Neutrophil (primary cell): Measurements from ENCODE around the gene PCNX1.
A peak's percentile ranks its signal among the peaks of the same experiment; 100 is the strongest.

ENCODE experiments used
- H3K27ac ChIP-seq: fragments of 200-600 bp; sonication (generic); 2 replicates; pipeline ENCODE4 v1.5.1; 2016; ENCODE audit warnings: mild to moderate bottlenecking, moderate library complexity
- H3K27me3 ChIP-seq: fragments of 200-600 bp; sonication (generic); 2 replicates; pipeline ENCODE4 v1.6.0; 2016; ENCODE audit warnings: mild to moderate bottlenecking
- H3K36me3 ChIP-seq: fragments of 200-600 bp; sonication (generic); 2 replicates; pipeline ENCODE4 v1.5.1; 2017
- H3K4me1 ChIP-seq, 2 experiments: fragments of 200-600 bp in 1 of 2; sonication (generic) in 1 of 2; 1 replicate in 1 of 2; 2 replicates in 1 of 2; pipeline versions ENCODE4 v1.5.1 to v1.6.1; 2013 to 2016; ENCODE audit warnings: low read depth in 1 of 2, low read length in 1 of 2, mild to moderate bottlenecking in 1 of 2, moderate library complexity in 1 of 2; ENCODE audit not compliant: control insufficient read depth in 1 of 2, insufficient read depth in 1 of 2
- H3K4me3 ChIP-seq, 2 experiments: fragments of 200-600 bp in 1 of 2; sonication (generic) in 1 of 2; 1 replicate in 1 of 2; 2 replicates in 1 of 2; pipeline ENCODE4 v1.5.1; 2013 to 2016; ENCODE audit warnings: low read depth in 1 of 2, low read length in 1 of 2, mild to moderate bottlenecking in 1 of 2, moderate library complexity in 1 of 2
- H3K9me3 ChIP-seq: fragments of 200-600 bp; sonication (generic); 2 replicates; pipeline ENCODE4 v1.5.1; 2016
- TF ChIP-seq, protein P1 (sequence below): fragments of 200-600 bp; sonication (generic); IDR thresholded peaks from 2 replicates; pipeline ENCODE4 v1.5.1; 2016; ENCODE audit warnings: antibody characterized with exemption

The PCNX1 gene

DNA sequence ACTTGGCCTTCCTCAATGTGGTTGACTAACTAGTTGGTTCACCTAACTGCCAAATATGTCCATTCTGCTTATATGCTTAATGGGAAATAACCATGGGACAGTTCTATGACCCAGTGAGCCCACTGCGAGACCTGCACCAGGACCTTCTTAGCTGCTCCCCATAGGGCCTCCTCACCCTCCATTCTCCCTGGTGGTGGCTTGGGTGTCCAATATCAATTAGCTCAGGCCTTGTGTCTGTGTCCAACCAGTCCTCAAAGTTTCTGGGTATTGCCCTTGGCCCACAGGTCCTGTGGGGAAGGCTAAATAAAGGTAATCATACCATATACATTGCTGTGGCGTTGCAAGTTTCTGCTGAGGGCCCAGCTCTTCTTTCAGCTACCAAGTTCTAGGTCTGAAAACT lies 228.2 kb downstream of the PCNX1 start:
- Histone ChIP-seq H3K4me3 (no peak overlapping the region), H3K9me3 (no peaks in the 10 kb centered on the region), H3K36me3 (no peaks in the 10 kb centered on the region), H3K4me1 (peaks cover 16% of the 10 kb centered on the region in 2 experiments), H3K27me3 (no peaks in the 10 kb centered on the region), H3K27ac (no peak overlapping the region)
- TF ChIP-seq, protein P1, sequence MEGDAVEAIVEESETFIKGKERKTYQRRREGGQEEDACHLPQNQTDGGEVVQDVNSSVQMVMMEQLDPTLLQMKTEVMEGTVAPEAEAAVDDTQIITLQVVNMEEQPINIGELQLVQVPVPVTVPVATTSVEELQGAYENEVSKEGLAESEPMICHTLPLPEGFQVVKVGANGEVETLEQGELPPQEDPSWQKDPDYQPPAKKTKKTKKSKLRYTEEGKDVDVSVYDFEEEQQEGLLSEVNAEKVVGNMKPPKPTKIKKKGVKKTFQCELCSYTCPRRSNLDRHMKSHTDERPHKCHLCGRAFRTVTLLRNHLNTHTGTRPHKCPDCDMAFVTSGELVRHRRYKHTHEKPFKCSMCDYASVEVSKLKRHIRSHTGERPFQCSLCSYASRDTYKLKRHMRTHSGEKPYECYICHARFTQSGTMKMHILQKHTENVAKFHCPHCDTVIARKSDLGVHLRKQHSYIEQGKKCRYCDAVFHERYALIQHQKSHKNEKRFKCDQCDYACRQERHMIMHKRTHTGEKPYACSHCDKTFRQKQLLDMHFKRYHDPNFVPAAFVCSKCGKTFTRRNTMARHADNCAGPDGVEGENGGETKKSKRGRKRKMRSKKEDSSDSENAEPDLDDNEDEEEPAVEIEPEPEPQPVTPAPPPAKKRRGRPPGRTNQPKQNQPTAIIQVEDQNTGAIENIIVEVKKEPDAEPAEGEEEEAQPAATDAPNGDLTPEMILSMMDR = no peak

DNA sequence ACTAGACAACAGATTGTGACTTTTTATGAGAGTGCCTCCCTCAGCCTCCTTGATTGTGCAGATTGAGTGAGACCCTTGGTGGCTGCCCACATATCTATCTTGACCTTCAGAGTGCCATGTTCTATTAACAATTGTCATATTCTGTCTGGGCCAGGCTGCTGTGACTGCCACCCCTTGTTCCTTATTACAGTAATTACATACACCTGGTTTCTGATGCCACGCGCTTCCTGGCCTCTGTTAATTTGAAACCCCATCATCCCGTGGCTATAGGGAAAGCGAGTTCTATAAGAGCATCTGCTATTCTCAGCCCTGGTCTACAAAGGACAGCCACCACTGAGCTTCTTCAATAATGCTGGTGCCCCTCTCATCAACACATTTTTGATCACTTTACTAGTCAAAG lies 228.7 kb downstream of the PCNX1 start:
- Histone ChIP-seq H3K4me1 (peaks cover 16% of the 10 kb centered on the region in 2 experiments), H3K4me3 (no peak overlapping the region), H3K36me3 (no peaks in the 10 kb centered on the region), H3K27ac (no peak overlapping the region), H3K27me3 (no peaks in the 10 kb centered on the region), H3K9me3 (no peaks in the 10 kb centered on the region)
- TF ChIP-seq, protein P1 = no peak

DNA sequence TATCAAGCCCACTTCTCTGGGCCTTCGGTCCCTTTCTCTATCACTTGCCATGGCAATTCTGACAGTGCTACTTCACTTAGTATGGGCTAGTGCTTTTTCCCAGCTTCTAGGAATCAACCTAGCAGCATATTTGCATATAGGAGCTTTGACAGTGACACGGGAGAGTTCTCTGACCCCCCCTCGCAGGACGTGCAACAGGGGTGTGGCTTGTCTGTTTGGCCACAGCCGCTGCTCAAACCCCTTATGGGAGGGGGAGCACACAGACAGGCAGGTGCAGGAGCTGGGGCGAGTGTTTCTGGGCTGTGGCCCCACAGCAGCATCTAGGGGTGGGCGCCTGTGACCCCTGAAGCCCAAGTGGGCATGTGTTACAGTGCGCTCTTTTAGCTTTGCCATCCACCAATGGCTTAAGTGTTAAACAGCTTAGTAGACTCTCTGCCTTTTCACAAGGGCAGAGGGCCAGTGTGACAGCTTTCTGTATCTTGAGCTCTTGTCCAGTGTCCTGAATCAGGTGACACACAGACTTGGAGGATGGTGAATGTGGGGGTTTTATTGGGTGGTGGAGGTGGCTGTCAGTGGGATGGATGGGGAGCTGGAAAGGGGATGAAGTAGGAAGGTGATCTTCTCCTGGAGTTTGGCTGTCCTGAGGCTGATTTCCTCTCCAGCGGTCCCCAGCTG lies 229.3 kb downstream of the PCNX1 start:
- Histone ChIP-seq H3K4me3 (no peak overlapping the region), H3K36me3 (no peaks in the 10 kb centered on the region), H3K4me1 (peaks cover 20 to 21% of the 10 kb centered on the region in 2 experiments), H3K27me3 (no peaks in the 10 kb centered on the region), H3K9me3 (no peaks in the 10 kb centered on the region), H3K27ac (no peak overlapping the region)
- TF ChIP-seq, protein P1 = no peak

DNA sequence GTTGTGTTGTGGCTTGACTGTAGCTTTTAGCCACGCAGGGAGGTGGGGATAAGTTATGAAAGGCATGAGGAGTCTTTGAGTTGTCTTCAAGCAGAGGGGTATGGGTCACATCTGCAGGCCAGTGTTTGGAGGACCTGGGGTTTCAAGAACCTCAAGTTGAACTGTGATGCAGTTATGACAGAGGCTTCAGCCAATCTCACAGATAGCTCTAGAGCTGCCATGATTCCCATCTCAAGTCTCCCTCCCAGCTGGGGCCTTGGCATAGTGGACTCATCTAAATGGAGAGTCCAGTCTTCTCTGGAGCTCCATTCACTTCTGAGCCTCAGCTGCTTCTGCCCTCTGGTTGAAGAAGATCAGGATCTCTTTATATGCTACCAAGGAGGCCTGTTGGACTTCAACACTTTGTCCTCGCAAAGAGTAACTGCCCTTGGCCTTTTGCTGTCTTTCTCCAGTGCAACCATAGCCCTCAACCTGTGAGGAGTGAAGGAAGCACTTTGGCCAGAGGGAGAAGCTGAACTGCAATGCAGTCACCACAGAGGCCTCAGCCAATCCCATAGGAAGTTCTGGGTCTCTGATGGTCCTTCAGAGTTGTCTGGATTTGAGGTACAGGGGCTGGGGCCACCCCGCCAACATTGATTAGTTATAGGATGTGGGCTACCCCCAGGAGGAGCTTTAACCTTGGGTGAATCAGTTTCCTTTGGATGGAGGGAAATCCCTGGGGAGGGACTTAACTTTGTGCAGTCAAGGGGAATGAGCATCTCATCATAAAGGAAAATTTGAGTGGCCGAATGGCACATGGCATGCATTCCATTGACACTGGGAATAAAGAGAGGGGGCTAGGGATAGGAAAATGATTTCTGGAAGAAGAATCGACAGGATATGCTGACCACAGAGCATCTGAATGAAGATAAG lies 230.5 kb downstream of the PCNX1 start:
- no peak overlapping the region for H3K4me3 ChIP-seq
- H3K4me1 ChIP-seq = peaks cover 33 to 34% of the 10 kb centered on the region in 2 experiments
- H3K36me3 ChIP-seq = no peaks in the 10 kb centered on the region
- no peaks in the 10 kb centered on the region for H3K27me3 ChIP-seq
- no peak overlapping the region for H3K27ac ChIP-seq
- TF ChIP-seq, protein P1 = no peak
- no peaks in the 10 kb centered on the region for H3K9me3 ChIP-seq

DNA sequence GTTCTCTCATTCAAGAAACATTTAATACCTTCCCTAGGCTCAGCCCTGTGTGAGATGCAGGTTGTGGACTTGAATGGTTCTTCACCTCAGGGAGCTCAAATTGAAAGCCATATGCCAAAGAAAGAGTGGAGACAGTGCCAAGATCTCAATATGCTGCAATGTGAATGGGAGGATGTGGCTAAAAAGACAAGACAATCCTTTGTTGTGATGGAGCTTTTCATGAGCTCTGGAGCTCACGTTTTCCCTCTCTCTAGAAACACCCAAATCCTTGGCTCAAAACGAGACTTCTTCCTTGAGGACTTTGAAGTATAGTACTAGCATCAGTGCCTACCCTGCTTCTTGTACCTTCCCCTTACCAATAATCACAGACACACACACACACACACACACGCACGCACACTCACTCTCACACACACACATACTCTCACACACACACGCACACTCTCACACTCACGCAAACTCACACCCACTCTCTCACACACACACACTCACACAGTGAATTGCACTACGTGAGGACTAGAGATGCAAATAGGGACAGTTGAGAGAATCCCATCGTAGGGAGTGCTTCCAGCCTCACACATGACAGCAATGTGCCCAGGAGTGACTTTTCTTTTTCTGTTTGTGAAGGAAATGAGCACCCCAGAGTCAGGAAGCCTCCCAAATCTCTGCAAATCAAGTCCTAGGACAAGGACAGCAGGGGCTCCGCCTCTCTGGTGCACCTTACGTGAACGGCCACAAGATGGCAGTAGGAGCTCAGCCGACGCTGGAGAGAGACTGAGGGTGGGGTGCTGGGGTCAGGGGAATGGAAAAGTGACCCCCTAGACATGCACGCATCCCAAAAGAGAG lies 231.4 kb downstream of the PCNX1 start:
- Histone ChIP-seq H3K4me3 (no peak overlapping the region), H3K9me3 (no peaks in the 10 kb centered on the region), H3K27me3 (no peaks in the 10 kb centered on the region), H3K36me3 (no peaks in the 10 kb centered on the region), H3K4me1 (peaks cover 42 to 43% of the 10 kb centered on the region in 2 experiments), H3K27ac (no peak overlapping the region)
- TF ChIP-seq, protein P1 = peak; percentile 93
